ENCODE data around the gene IRGQ. TPM values are rescaled to one million over a fixed set of nuclear protein-coding genes. Genes with fewer than 3 reads are reported as not detected.

The IRGQ gene
- total RNA-seq, 8 experiments from 2014 or later: 17.2 to 46.5 (median 29.0) TPM

DNA sequence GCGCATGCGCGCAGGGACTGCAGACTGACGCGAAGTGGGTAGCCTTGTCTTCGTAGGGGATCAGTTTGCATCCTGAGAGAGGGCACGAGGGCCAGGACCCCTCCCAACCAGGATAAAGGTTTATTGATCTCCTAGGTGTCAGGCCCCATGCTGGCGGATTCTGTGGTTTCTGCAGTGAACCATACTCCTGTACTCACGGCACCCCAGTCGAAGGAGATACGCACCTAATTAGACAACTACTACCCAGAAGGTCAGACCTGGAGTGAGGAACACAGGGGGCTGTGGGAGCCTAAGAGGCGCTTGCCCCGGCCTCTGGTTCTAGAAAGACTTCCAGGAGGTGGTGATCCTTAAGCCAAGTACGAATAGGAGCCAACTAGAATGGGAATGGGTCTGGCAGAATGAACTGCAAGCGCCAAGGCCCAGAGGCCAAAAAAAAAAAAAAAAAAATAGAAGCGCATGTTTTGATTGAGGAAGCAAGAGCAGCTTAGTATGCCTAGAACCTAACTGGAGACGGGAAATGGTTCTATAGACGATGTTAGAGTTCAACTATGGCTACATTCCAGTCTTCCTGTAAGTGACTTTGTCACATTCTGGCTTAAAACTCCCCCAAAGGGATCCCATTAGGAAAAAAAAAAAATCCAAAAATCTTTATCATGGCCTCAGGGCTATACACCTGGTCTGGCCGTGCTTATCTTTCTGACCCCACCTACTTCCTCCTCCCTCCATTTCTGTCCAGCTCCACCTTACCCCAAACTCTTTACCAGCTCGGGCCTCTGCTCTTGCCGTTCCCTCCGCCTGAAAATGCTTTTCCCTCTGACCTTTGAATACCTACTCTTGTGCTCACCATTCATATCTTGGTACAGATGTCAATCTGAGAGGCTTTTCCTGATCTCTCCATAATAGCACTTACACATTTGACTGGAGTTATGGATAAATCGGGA lies 24.4 kb upstream of the IRGQ start:
- 33 to 97% (median 51%) methylated on average over 5 to 17 of the region's 23 CpGs for WGBS, 10 experiments
- no peak for ATAC-seq (replicated peaks in 6 of 8)
- Histone ChIP-seq H3K4me1 (replicated peaks in 1 of 2) (peaks cover 12 to 14% of the 10 kb centered on the region in 2 donors), H3K27ac (peak overlapping the region; percentile 94 to 97), H3K4me3 (peak overlapping the region; percentile 49 to 62 (median 58))
- in situ Hi-C loops (cut with MboI; ENCODE audit: low pct_unique_long_range_greater_than_20kb in 2 of 9, low sequenced_read_pairs in 9 of 9, unreplicated experiment in 9 of 9): no loop called here

DNA sequence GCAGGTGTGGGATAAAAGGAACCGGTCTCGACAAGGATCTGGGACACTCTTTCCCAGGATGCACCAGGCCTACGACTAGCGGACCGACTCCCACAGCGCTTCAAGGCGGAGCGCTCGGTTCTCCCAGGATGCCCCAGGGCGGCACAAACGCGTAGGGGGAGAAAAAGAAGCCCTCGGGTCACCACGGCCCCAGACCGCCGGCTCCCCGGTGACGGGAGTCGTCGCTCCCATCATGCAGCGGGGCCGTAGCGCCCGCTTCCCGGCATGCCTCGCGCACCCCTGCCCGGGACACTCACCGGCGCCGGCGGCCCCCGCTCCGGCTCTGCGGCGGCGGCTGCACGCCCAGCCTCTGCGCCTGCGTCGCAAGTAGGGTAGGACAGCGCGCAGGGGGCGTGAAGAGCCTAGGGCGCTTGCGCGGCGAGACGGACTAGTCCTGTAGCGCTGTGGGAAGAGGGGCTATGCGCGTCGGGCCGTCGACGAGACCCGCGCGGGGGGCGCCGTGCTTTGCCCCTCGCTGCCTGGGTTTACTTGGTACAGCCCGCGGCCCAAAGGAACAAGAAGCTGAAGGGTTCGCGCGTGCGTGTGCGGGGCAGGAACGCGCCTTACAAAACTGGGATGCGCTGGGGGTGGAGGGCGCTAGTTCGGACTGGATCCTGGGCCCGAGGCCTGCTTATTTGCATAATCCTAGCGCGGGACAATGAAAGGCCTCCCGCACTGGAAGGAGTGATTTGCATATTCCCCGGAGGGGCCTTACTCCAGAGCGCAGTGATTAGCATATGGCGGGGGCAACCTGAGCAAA lies 23.5 kb upstream of the IRGQ start, which contains the start of gene ZNF428:
Gene ZNF428, minus strand, starts transcription at position 368 of the 799 bp plus-strand sequence. CDS start 5,325 bp downstream, outside the sequence.
- WGBS, 10 experiments: 0 to 10% (median 1%) methylated on average over 2 to 15 of the region's 81 CpGs; no CpG with 5 or more reads in 5 of the 10 experiments
- peaks cover 12 to 14% of the 10 kb centered on the region in 2 donors for H3K4me1 ChIP-seq (replicated peaks in 1 of 2)
- peak within 1 kb of the TSS; percentile 49 to 62 (median 58) for H3K4me3 ChIP-seq
- peak; percentile 85 to 91 (median 89) for ATAC-seq (replicated peaks in 6 of 8)
- in situ Hi-C loops (cut with MboI; ENCODE audit: low pct_unique_long_range_greater_than_20kb in 2 of 9, low sequenced_read_pairs in 9 of 9, unreplicated experiment in 9 of 9): no loop called here
- H3K27ac ChIP-seq: peak within 1 kb of the TSS; percentile 94 to 97

DNA sequence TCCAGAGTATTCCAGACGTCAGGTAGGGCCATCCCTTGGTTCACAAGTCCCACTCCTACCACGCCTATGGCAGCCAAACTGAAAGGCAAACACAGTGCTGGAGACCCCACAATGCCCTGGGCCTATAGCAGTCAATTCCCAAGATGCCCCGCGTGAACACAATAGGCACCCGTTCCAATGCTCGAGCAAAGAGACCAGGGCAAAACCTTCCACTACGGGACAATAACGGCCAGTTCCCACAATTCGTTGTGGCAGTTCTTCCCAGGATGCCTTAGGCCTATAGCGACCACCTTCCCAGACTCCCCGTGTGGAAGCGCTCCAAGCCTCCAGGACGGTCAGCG lies 23.0 kb upstream of the IRGQ start:
- H3K4me1 ChIP-seq (replicated peaks in 1 of 2): peaks cover 12 to 14% of the 10 kb centered on the region in 2 donors
- peak overlapping the region; percentile 94 to 97 for H3K27ac ChIP-seq
- 0 to 3% (median 0%) methylated on average over 2 to 12 of the region's 14 CpGs; no CpG with 5 or more reads in 7 of the 10 experiments for WGBS, 10 experiments
- peak; percentile 15 to 33 (median 22) for ATAC-seq (replicated peaks in 6 of 8)
- peak overlapping the region; percentile 49 to 62 (median 58) for H3K4me3 ChIP-seq
- in situ Hi-C loops (cut with MboI; ENCODE audit: low pct_unique_long_range_greater_than_20kb in 2 of 9, low sequenced_read_pairs in 9 of 9, unreplicated experiment in 9 of 9): no loop called here

DNA sequence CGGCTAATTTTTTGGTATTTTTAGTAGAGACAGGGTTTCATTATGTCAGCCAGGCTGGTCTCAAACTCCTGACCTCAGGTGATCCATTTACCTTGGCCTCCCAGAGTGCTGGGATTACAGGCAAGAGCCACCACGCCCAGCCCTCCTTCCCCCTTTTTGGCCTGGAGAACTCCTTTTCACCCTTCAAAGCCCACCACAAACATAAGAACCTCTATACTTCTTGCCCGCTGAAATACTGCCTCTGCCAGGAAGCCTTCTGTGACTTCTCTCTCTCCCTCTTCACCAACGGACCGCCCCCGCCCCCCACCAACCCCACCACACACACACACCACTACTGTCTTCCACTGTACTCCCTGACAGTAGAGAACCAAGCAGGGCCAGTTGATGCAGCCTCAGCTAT lies 21.0 kb upstream of the IRGQ start:
- Histone ChIP-seq H3K27ac (no peak overlapping the region), H3K4me3 (no peak overlapping the region), H3K4me1 (replicated peaks in 1 of 2) (peaks cover 12 to 14% of the 10 kb centered on the region in 2 donors)
- in situ Hi-C loops (cut with MboI; ENCODE audit: low pct_unique_long_range_greater_than_20kb in 2 of 9, low sequenced_read_pairs in 9 of 9, unreplicated experiment in 9 of 9): no loop called here
- no peak for ATAC-seq (replicated peaks in 6 of 8)
- WGBS, 10 experiments: 83 to 100% (median 100%) methylated on average over 1 to 3 of the region's 6 CpGs; no CpG with 5 or more reads in 3 of the 10 experiments

DNA sequence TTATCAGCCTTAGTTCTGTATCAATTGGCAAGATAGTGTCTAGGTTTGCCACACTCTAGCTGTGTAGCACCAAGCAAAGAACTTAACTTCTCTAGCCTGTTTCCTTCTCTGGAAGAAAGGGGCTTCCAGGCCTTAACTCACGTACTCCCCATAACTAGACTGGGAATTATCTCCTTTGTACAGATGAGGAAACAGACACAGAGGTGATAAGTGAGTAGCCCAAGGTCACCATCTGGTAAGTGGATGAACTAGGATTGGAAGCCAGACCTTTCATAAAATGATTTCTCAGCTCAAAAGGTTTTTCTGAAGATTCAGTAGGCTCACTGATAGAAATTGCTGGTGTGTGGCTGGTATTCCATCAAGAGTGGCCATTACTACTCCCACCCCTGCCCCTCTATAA lies 20.4 kb upstream of the IRGQ start:
- H3K4me1 ChIP-seq (replicated peaks in 1 of 2): peaks cover 12 to 14% of the 10 kb centered on the region in 2 donors
- in situ Hi-C loops (cut with MboI; ENCODE audit: low pct_unique_long_range_greater_than_20kb in 2 of 9, low sequenced_read_pairs in 9 of 9, unreplicated experiment in 9 of 9): no loop called here
- ATAC-seq (replicated peaks in 6 of 8): no peak
- no peak overlapping the region for H3K4me3 ChIP-seq
- WGBS, 10 experiments: 44 to 100% (median 100%) methylated on average over 1 of the region's 1 CpG; no CpG with 5 or more reads in 7 of the 10 experiments
- H3K27ac ChIP-seq: no peak overlapping the region

DNA sequence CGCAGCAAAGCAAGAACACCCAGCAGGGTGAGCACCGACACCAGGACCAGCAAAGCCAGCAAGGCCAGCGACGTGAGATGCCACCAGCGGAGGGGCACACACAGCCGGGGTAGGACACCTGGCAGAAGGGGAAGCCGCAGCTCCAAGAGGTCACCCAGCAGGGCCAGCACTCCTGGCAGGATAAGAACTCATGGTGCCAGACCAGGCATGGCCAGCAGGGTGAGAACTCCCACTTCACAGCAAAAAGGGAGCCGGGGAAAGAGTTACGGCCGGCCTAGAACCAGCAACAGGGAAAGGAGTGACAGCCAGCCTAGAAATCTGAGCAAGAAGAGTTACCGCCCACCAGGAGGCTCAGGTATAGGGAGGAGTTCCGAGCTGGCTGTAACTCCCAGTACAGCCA lies 16.4 kb upstream of the IRGQ start:
- H3K4me1 ChIP-seq (replicated peaks in 1 of 2): no peaks in the 10 kb centered on the region
- in situ Hi-C loops (cut with MboI; ENCODE audit: low pct_unique_long_range_greater_than_20kb in 2 of 9, low sequenced_read_pairs in 9 of 9, unreplicated experiment in 9 of 9): no loop called here
- no peak overlapping the region for H3K4me3 ChIP-seq
- no peak for ATAC-seq (replicated peaks in 6 of 8)
- H3K27ac ChIP-seq: no peak overlapping the region
- WGBS, 10 experiments: 76 to 100% (median 84%) methylated on average over 1 to 9 of the region's 12 CpGs; no CpG with 5 or more reads in 4 of the 10 experiments

DNA sequence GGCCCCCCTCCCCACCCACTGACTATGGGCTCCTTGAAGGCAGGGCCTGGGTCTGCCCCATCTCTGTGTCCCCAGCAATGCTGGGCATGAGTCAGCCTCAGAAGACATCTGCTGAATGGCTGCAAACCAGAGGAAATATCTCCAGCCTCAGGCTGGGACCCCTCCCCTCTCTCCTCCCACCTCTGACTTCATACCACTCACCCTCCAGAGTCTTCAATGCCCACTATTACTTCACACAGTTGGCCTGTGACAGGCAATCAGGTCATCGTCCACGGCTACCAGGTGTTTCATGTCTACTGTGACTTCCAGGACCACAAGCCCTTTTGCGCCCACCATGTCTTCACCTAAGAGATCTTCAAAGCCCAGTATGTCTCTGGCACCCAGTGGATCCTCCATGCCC lies 15.9 kb upstream of the IRGQ start, which contains the start of gene SRRM5:
Gene SRRM5, plus strand, starts transcription at position 301 of the 400 bp plus-strand sequence. Its CDS starts 34 bp downstream, at position 335.
- H3K4me3 ChIP-seq: no peak within 1 kb of the TSS
- ATAC-seq (replicated peaks in 6 of 8): no peak
- in situ Hi-C loops (cut with MboI; ENCODE audit: low pct_unique_long_range_greater_than_20kb in 2 of 9, low sequenced_read_pairs in 9 of 9, unreplicated experiment in 9 of 9): no loop called here
- 94 to 100% (median 100%) methylated on average over 1 to 3 of the region's 3 CpGs; no CpG with 5 or more reads in 6 of the 10 experiments for WGBS, 10 experiments
- no peaks in the 10 kb centered on the region for H3K4me1 ChIP-seq (replicated peaks in 1 of 2)
- H3K27ac ChIP-seq: no peak within 1 kb of the TSS

DNA sequence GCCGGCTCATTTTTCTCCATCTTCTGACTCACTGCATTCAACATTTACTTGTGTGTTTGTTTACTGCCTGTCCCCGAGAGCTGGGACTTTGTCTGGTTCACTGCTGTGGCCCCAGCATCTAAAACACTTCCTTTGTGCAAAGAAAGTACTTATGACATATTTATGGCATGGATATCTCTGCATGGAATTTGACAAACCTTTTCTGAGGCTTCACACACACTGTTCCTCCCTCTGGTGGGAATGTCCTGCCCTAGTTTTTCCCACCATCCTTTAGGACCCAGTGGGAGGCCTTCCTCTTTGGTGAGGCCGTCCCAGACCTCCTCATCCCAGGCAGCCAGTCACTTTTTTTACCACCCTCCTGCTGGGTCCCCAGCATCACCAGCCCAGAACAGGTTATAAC lies 14.6 kb upstream of the IRGQ start:
- no peaks in the 10 kb centered on the region for H3K4me1 ChIP-seq (replicated peaks in 1 of 2)
- peak in 1 of 8 experiments; percentile 27 for ATAC-seq (replicated peaks in 6 of 8)
- WGBS, 10 experiments: 14 to 100% (median 52%) methylated on average over 1 to 3 of the region's 3 CpGs; no CpG with 5 or more reads in 3 of the 10 experiments
- no peak overlapping the region for H3K27ac ChIP-seq
- no peak overlapping the region for H3K4me3 ChIP-seq
- in situ Hi-C loops (cut with MboI; ENCODE audit: low pct_unique_long_range_greater_than_20kb in 2 of 9, low sequenced_read_pairs in 9 of 9, unreplicated experiment in 9 of 9): no loop called here

DNA sequence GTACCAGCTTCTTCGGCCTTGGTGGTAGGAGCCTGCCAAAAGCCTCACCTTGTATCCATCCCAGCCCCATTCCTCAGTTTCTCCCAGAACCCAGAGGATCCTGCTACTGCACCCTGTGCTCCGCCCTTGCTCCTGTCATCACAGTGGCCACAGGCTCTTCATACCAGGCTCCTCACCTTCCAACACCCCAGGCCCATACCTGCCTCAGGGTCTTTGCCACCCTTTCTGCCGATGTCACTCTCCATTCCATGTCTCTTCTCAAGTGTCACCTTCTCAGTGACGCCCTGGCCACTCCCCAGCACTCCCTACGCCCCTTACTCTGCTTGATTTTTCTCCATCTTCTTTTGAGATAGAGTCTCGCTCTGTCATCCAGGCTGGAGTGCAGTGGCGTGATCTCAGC lies 13.9 kb upstream of the IRGQ start:
- in situ Hi-C loops (cut with MboI; ENCODE audit: low pct_unique_long_range_greater_than_20kb in 2 of 9, low sequenced_read_pairs in 9 of 9, unreplicated experiment in 9 of 9): no loop called here
- peak in 1 of 8 experiments; percentile 24 for ATAC-seq (replicated peaks in 6 of 8)
- WGBS, 10 experiments: 69 to 100% (median 83%) methylated on average over 1 to 7 of the region's 7 CpGs; no CpG with 5 or more reads in 1 of the 10 experiments
- no peaks in the 10 kb centered on the region for H3K4me1 ChIP-seq (replicated peaks in 1 of 2)
- H3K4me3 ChIP-seq: no peak overlapping the region
- H3K27ac ChIP-seq: no peak overlapping the region

DNA sequence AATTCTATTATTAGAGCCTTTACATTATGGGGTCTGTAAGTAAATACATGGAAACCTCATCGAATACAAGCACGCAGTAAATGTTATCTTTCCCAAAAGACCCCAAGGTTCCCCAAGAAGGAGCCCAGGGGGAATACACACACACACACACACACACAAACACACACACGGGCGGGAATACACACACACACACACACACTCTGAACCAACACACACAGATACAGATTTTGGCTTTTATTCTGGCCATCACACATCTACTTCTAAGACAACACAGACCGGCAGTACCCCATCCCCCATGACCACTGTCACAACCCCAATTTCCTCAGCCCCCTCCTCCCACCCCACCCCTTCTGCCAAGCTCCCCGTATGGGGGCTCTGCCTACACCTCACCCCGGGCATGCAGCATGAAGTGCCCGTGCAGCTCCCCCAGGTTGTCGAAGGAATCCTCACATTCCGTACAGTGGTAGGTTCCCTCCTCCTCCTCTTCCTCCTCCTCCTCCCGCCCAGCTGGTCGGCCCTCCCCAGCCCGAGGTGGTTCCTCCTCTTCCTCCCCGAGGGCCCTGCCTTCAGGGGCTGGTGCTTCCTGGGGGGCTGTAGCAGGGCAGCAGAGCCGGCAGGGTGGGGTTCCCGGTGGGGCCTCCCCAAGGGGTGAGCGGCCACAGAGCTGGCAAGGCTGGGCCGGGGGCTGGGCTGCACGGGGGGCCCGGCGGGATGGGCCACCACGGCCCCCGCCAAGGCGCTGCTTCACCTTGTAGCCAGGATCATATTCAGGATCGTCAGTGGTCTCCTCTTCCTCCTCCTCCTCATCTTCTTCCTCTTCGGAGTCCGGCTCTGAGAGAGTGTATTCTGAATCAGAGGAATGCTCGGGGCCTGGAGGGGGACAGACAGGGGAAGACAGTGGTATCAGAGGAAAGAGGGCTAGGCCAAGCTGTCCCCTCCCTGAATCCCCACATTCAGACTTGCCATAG lies 11.6 kb upstream of the IRGQ start:
- in situ Hi-C loops (cut with MboI; ENCODE audit: low pct_unique_long_range_greater_than_20kb in 2 of 9, low sequenced_read_pairs in 9 of 9, unreplicated experiment in 9 of 9): no loop called here
- Histone ChIP-seq H3K4me1 (replicated peaks in 1 of 2) (no peaks in the 10 kb centered on the region), H3K4me3 (no peak overlapping the region), H3K27ac (no peak overlapping the region)
- no peak for ATAC-seq (replicated peaks in 6 of 8)
- 90 to 100% (median 100%) methylated on average over 1 to 5 of the region's 28 CpGs; no CpG with 5 or more reads in 5 of the 10 experiments for WGBS, 10 experiments

DNA sequence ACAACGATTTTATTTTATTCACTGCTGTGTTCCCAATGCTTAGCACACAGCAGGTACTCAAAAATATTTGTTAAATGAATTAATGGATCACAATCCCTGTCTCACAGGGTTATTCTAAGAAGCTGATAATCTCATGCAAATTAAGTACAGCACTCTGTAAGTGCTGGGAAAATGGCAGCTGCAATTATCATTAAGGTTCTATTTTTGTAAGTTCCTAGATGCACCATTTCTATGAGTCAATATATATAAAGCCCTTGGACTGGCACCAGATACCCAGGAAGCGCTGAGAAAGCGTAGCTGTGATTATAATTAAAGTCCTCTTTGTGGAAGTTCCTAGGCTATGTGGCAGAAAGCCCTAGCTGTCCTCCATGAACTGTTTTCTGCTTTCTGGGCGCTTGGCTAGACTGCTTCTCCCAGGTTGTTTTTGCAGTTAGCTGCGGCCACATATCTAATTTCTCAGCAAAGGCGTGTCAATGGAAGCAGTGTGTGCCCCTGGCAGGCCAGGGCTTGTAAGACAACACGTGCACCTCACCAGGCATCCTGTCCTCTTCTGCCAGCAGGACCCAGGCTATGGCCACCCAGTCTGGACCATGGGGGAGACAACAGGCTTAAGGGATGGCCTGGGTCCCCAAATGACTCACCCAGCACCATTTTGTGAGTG lies 10.8 kb upstream of the IRGQ start:
- H3K4me1 ChIP-seq (replicated peaks in 1 of 2): no peaks in the 10 kb centered on the region
- in situ Hi-C loops (cut with MboI; ENCODE audit: low pct_unique_long_range_greater_than_20kb in 2 of 9, low sequenced_read_pairs in 9 of 9, unreplicated experiment in 9 of 9): no loop called here
- H3K4me3 ChIP-seq: no peak overlapping the region
- 81 to 100% (median 90%) methylated on average over 1 to 6 of the region's 7 CpGs for WGBS, 10 experiments
- ATAC-seq (replicated peaks in 6 of 8): no peak
- no peak overlapping the region for H3K27ac ChIP-seq

Data from motor neuron (in vitro differentiated cells).